Measurements from ENCODE around the gene ZNF235.
"Not testable (repeated sequence)": the region's sequence is repeated elsewhere in the genome, so short reads cannot be mapped to it uniquely, and the experiment has no call there.

Gene ZNF235

GRCh38 chr19:44260343-44260681, 44.5 kb downstream of the ZNF235 start:
- Histone ChIP-seq H3K36me3 (ENCODE audit: control insufficient read depth in 2 of 2, insufficient read depth in 2 of 2, low read length in 2 of 2) (no peaks in the 10 kb centered on the region), H3K27ac (ENCODE audit: low read depth in 2 of 2, low read length in 2 of 2) (peak overlapping the region; percentile 73 to 81), H3K27me3 (ENCODE audit: control insufficient read depth in 2 of 2, insufficient read depth in 2 of 2, low read length in 2 of 2) (no peaks in the 10 kb centered on the region), H3K9ac (ENCODE audit: low read depth in 1 of 2, low read length in 2 of 2) (peak overlapping the region; percentile 58 to 67), H3K9me3 (ENCODE audit: control insufficient read depth in 2 of 2, low read length in 2 of 2) (no peaks in the 10 kb centered on the region), H3K4me1 (ENCODE audit: control insufficient read depth in 2 of 2, insufficient read depth in 2 of 2, low read length in 2 of 2) (no peaks in the 10 kb centered on the region), H3K4me3 (ENCODE audit: low read length in 2 of 2) (peak overlapping the region; percentile 77 to 80)

GRCh38 chr19:44258835-44259413, 45.9 kb downstream of the ZNF235 start:
- Histone ChIP-seq H3K27ac (ENCODE audit: low read depth in 2 of 2, low read length in 2 of 2) (no peak overlapping the region), H3K4me1 (ENCODE audit: control insufficient read depth in 2 of 2, insufficient read depth in 2 of 2, low read length in 2 of 2) (no peaks in the 10 kb centered on the region), H3K27me3 (ENCODE audit: control insufficient read depth in 2 of 2, insufficient read depth in 2 of 2, low read length in 2 of 2) (no peaks in the 10 kb centered on the region), H3K9me3 (ENCODE audit: control insufficient read depth in 2 of 2, low read length in 2 of 2) (peaks cover 6 to 11% of the 10 kb centered on the region in 2 donors), H3K9ac (ENCODE audit: low read depth in 1 of 2, low read length in 2 of 2) (no peak overlapping the region), H3K36me3 (ENCODE audit: control insufficient read depth in 2 of 2, insufficient read depth in 2 of 2, low read length in 2 of 2) (peaks cover 0 to 4% of the 10 kb centered on the region in 2 donors), H3K4me3 (ENCODE audit: low read length in 2 of 2) (peak overlapping the region; percentile 18 to 20)

- Histone ChIP-seq H3K9ac (ENCODE audit: low read depth in 1 of 2, low read length in 2 of 2) (no peak overlapping the region), H3K4me1 (ENCODE audit: control insufficient read depth in 2 of 2, insufficient read depth in 2 of 2, low read length in 2 of 2) (no peaks in the 10 kb centered on the region), H3K27ac (ENCODE audit: low read depth in 2 of 2, low read length in 2 of 2) (no peak overlapping the region), H3K36me3 (ENCODE audit: control insufficient read depth in 2 of 2, insufficient read depth in 2 of 2, low read length in 2 of 2) (peaks cover 0 to 4% of the 10 kb centered on the region in 2 donors), H3K27me3 (ENCODE audit: control insufficient read depth in 2 of 2, insufficient read depth in 2 of 2, low read length in 2 of 2) (no peaks in the 10 kb centered on the region), H3K4me3 (ENCODE audit: low read length in 2 of 2) (no peak overlapping the region), H3K9me3 (ENCODE audit: control insufficient read depth in 2 of 2, low read length in 2 of 2) (peaks cover 9 to 15% of the 10 kb centered on the region in 2 donors)
Measured at GRCh38 chr19:44258136-44258535, 46.7 kb downstream of the ZNF235 start.

- Histone ChIP-seq H3K27ac (ENCODE audit: low read depth in 2 of 2, low read length in 2 of 2) (no peak overlapping the region), H3K27me3 (ENCODE audit: control insufficient read depth in 2 of 2, insufficient read depth in 2 of 2, low read length in 2 of 2) (no peaks in the 10 kb centered on the region), H3K9ac (ENCODE audit: low read depth in 1 of 2, low read length in 2 of 2) (no peak overlapping the region), H3K36me3 (ENCODE audit: control insufficient read depth in 2 of 2, insufficient read depth in 2 of 2, low read length in 2 of 2) (peaks cover 0 to 4% of the 10 kb centered on the region in 2 donors), H3K4me3 (ENCODE audit: low read length in 2 of 2) (no peak overlapping the region), H3K4me1 (ENCODE audit: control insufficient read depth in 2 of 2, insufficient read depth in 2 of 2, low read length in 2 of 2) (no peaks in the 10 kb centered on the region), H3K9me3 (ENCODE audit: control insufficient read depth in 2 of 2, low read length in 2 of 2) (peaks cover 9 to 15% of the 10 kb centered on the region in 2 donors)
Measured at GRCh38 chr19:44255705-44256411, 49.0 kb downstream of the ZNF235 start.

GRCh38 chr19:44254496-44254895, 50.3 kb downstream of the ZNF235 start:
- no peaks in the 10 kb centered on the region for H3K4me1 ChIP-seq (ENCODE audit: control insufficient read depth in 2 of 2, insufficient read depth in 2 of 2, low read length in 2 of 2)
- no peaks in the 10 kb centered on the region for H3K27me3 ChIP-seq (ENCODE audit: control insufficient read depth in 2 of 2, insufficient read depth in 2 of 2, low read length in 2 of 2)
- H3K27ac ChIP-seq (ENCODE audit: low read depth in 2 of 2, low read length in 2 of 2) = no peak overlapping the region
- peaks cover 0 to 4% of the 10 kb centered on the region in 2 donors for H3K36me3 ChIP-seq (ENCODE audit: control insufficient read depth in 2 of 2, insufficient read depth in 2 of 2, low read length in 2 of 2)
- no peak overlapping the region for H3K9ac ChIP-seq (ENCODE audit: low read depth in 1 of 2, low read length in 2 of 2)
- no peak overlapping the region for H3K4me3 ChIP-seq (ENCODE audit: low read length in 2 of 2)
- H3K9me3 ChIP-seq (ENCODE audit: control insufficient read depth in 2 of 2, low read length in 2 of 2) = peaks cover 10 to 20% of the 10 kb centered on the region in 2 donors

- not testable (repeated sequence) for H3K36me3 ChIP-seq (ENCODE audit: control insufficient read depth in 2 of 2, insufficient read depth in 2 of 2, low read length in 2 of 2); H3K4me1 ChIP-seq (ENCODE audit: control insufficient read depth in 2 of 2, insufficient read depth in 2 of 2, low read length in 2 of 2); H3K27ac ChIP-seq (ENCODE audit: low read depth in 2 of 2, low read length in 2 of 2); H3K4me3 ChIP-seq (ENCODE audit: low read length in 2 of 2); H3K9ac ChIP-seq (ENCODE audit: low read depth in 1 of 2, low read length in 2 of 2); H3K27me3 ChIP-seq (ENCODE audit: control insufficient read depth in 2 of 2, insufficient read depth in 2 of 2, low read length in 2 of 2)
- H3K9me3 ChIP-seq (ENCODE audit: control insufficient read depth in 2 of 2, low read length in 2 of 2) = peaks cover 18 to 29% of the 10 kb centered on the region in 2 donors
Measured at GRCh38 chr19:44253392-44253791, 51.4 kb downstream of the ZNF235 start.

DNA sequence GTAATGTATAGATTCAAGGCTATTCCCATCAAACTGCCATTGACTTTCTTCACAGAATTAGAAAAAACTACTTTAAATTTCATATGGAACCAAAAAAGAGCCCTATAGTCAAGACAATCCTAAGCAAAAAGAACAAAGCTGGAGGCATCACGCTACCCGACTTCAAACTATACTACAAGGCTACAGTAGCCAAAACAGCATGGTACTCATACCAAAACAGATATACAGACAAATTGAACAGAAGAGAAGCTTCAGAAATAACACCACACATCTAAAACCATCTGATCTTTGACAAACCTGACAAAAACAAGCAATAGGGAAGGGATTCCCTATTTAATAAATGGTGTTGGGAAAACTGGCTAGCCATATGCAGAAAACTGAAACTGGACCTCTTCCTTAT, 52.5 kb downstream of the ZNF235 start:
- H3K9me3 ChIP-seq (ENCODE audit: control insufficient read depth in 2 of 2, low read length in 2 of 2) = peaks cover 18 to 32% of the 10 kb centered on the region in 2 donors
- H3K4me3 ChIP-seq (ENCODE audit: low read length in 2 of 2); H3K9ac ChIP-seq (ENCODE audit: low read depth in 1 of 2, low read length in 2 of 2); H3K27ac ChIP-seq (ENCODE audit: low read depth in 2 of 2, low read length in 2 of 2); H3K27me3 ChIP-seq (ENCODE audit: control insufficient read depth in 2 of 2, insufficient read depth in 2 of 2, low read length in 2 of 2); H3K4me1 ChIP-seq (ENCODE audit: control insufficient read depth in 2 of 2, insufficient read depth in 2 of 2, low read length in 2 of 2); H3K36me3 ChIP-seq (ENCODE audit: control insufficient read depth in 2 of 2, insufficient read depth in 2 of 2, low read length in 2 of 2): not testable (repeated sequence)

DNA sequence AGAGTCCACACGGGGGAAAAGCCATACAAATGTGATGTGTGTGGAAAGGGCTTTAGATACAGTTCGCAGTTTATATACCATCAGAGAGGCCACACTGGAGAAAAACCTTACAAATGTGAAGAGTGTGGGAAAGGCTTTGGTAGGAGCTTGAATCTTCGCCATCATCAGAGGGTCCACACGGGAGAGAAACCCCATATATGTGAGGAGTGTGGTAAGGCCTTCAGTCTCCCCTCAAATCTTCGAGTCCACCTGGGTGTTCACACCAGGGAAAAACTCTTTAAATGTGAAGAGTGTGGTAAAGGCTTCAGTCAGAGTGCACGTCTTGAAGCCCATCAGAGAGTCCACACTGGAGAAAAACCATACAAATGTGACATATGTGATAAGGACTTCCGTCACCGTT, 68.4 kb downstream of the ZNF235 start:
- Histone ChIP-seq H3K4me1 (ENCODE audit: control insufficient read depth in 2 of 2, insufficient read depth in 2 of 2, low read length in 2 of 2) (no peaks in the 10 kb centered on the region), H3K27ac (ENCODE audit: low read depth in 2 of 2, low read length in 2 of 2) (no peak overlapping the region), H3K9ac (ENCODE audit: low read depth in 1 of 2, low read length in 2 of 2) (no peak overlapping the region), H3K4me3 (ENCODE audit: low read length in 2 of 2) (no peak overlapping the region), H3K27me3 (ENCODE audit: control insufficient read depth in 2 of 2, insufficient read depth in 2 of 2, low read length in 2 of 2) (no peaks in the 10 kb centered on the region), H3K9me3 (ENCODE audit: control insufficient read depth in 2 of 2, low read length in 2 of 2) (peaks cover 41 to 52% of the 10 kb centered on the region in 2 donors), H3K36me3 (ENCODE audit: control insufficient read depth in 2 of 2, insufficient read depth in 2 of 2, low read length in 2 of 2) (peaks cover 51 to 54% of the 10 kb centered on the region in 2 donors)
